Vagina (tissue), 2 donors: Measurements from ENCODE around the gene CFAP46.

Experiments
- CTCF ChIP-seq, 3 experiments: fragments of 450-650 bp in 2 of 3; fragments of 200-600 bp in 1 of 3; sonication (generic) in 1 of 3; IDR thresholded peaks; one replicate each; pipeline ENCODE4 v1.5.1; 2017 to 2019; ENCODE audit warnings: antibody characterized with exemption in 3 of 3, mild to moderate bottlenecking in 2 of 3, moderate library complexity in 2 of 3
- POLR2A ChIP-seq, 2 donors: fragments of 450-650 bp; IDR thresholded peaks; one replicate each; pipeline ENCODE4 v1.6.1; 2017; ENCODE audit warnings: antibody characterized with exemption in 2 of 2, mild to moderate bottlenecking in 2 of 2, moderate library complexity in 2 of 2
- POLR2AphosphoS5 ChIP-seq, 2 donors: sonication (generic); formaldehyde crosslinking; IDR thresholded peaks; one replicate each; pipeline ENCODE4 v1.9.0; 2017; ENCODE audit warnings: antibody characterized with exemption in 2 of 2, mild to moderate bottlenecking in 2 of 2, low read depth in 1 of 2; ENCODE audit not compliant: insufficient read depth in 1 of 2

GRCh38 chr10:132836832-132837540, 105.4 kb downstream of the CFAP46 start:
- TF ChIP-seq CTCF (IDR thresholded peaks at IDR 0.05) (peak; percentile 76 to 96 (median 91)), POLR2A (IDR thresholded peaks at IDR 0.05) (no peak), POLR2AphosphoS5 (IDR thresholded peaks at IDR 0.05; ENCODE audit: insufficient read depth in 1 of 2, low read depth in 1 of 2) (no peak)
